HG03342 (cell line): ENCODE results near the gene OXCT2.
"Not testable (repeated sequence)": the region's sequence is repeated elsewhere in the genome, so short reads cannot be mapped to it uniquely, and the experiment has no call there.

Experiments used
- ATAC-seq: cut with Tn5 transposase; IDR thresholded peaks from one replicate; pipeline ENCODE4 v1.9.1; 2021; ENCODE audit warnings: mild to moderate bottlenecking, moderate library complexity; ENCODE audit not compliant: unreplicated experiment

OXCT2 gene

GRCh38 chr1:39763619-39764374 lies 7.4 kb downstream of the OXCT2 start:
- not testable (repeated sequence) for ATAC-seq

- no peak for ATAC-seq
Measured at GRCh38 chr1:39762550-39763540, 8.3 kb downstream of the OXCT2 start.

- no peak for ATAC-seq
Measured at GRCh38 chr1:39761557-39762260, 9.4 kb downstream of the OXCT2 start.

GRCh38 chr1:39761016-39761415 lies 10.1 kb downstream of the OXCT2 start:
- no peak for ATAC-seq

- no peak for ATAC-seq
Measured at GRCh38 chr1:39760074-39761008, 10.8 kb downstream of the OXCT2 start.

- ATAC-seq: no peak
Measured at GRCh38 chr1:39759436-39759726, 11.8 kb downstream of the OXCT2 start.

GRCh38 chr1:39758556-39759435 lies 12.4 kb downstream of the OXCT2 start:
- ATAC-seq: no peak

GRCh38 chr1:39757501-39757900 lies 13.6 kb downstream of the OXCT2 start:
- no peak for ATAC-seq

GRCh38 chr1:39755965-39756659 lies 15.0 kb downstream of the OXCT2 start:
- ATAC-seq: no peak

- no peak for ATAC-seq
Measured at GRCh38 chr1:39754906-39755504, 16.1 kb downstream of the OXCT2 start.

- ATAC-seq: no peak
Measured at GRCh38 chr1:39754026-39754570, 17.1 kb downstream of the OXCT2 start.

- no peak for ATAC-seq
Measured at GRCh38 chr1:39753132-39754025, 17.8 kb downstream of the OXCT2 start.

- ATAC-seq: no peak
Measured at GRCh38 chr1:39752703-39753102, 18.4 kb downstream of the OXCT2 start.

- ATAC-seq: no peak
Measured at GRCh38 chr1:39751595-39751994, 19.6 kb downstream of the OXCT2 start.

GRCh38 chr1:39745016-39745670 lies 26.0 kb downstream of the OXCT2 start:
- no peak for ATAC-seq

- ATAC-seq: peak; percentile 87
Measured at GRCh38 chr1:39738622-39739366, 32.4 kb downstream of the OXCT2 start, which contains the start of gene PPIE. Gene PPIE (plus strand): TSS chr1:39738882. CDS start chr1:39738901, 19 bp downstream.
